Measurements from ENCODE around the gene KRTAP1-1.

Gene KRTAP1-1

GRCh38 chr17:40992666-40993065 lies 48.6 kb downstream of the KRTAP1-1 start:
- in situ Hi-C loops (cut with MboI; ENCODE audit: low pct_unique_long_range_greater_than_20kb, low sequenced_read_pairs): no loop called here
- no peak for DNase-seq

All from KBM-7 (cell line).